Hepatocyte (in vitro differentiated cells): ENCODE measurements around the gene SEMA4B.

Experiments
- CTCF ChIP-seq: fragments of 200-600 bp; sonication (generic); IDR thresholded peaks from 2 replicates; pipeline ENCODE4 v1.5.1; 2016; ENCODE audit warnings: antibody characterized with exemption, mild to moderate bottlenecking; ENCODE audit not compliant: poor library complexity
- EZH2 ChIP-seq: fragments of 200-600 bp; sonication (generic); IDR thresholded peaks from 2 replicates; pipeline ENCODE4 v1.6.1; 2016; ENCODE audit warnings: antibody characterized with exemption, mild to moderate bottlenecking, borderline replicate concordance
- EZH2phosphoT487 ChIP-seq: fragments of 200-600 bp; sonication (generic); IDR thresholded peaks from one replicate; pipeline ENCODE4 v1.6.1; 2018; ENCODE audit warnings: antibody characterized with exemption, mild to moderate bottlenecking, low read depth, moderate library complexity; ENCODE audit not compliant: unreplicated experiment, severe bottlenecking

- no peak for TF ChIP-seq CTCF
- TF ChIP-seq EZH2phosphoT487 = no peak
- no peak for TF ChIP-seq EZH2
Observed at GRCh38 chr15:90230071-90230494, 29.0 kb downstream of the SEMA4B start.
